H9 (cell line): ENCODE data around the gene ANKRD39. TPM values are rescaled to one million over a fixed set of nuclear protein-coding genes. Genes with fewer than 3 reads are reported as not detected.

Experiments
- DNase-seq: peaks from one replicate; pipeline ENCODE4 v3.0.0-alpha.2; 2017
- H2AFZ ChIP-seq: one replicate; pipeline ENCODE4 v1.6.1; 2013; ENCODE audit warnings: mild to moderate bottlenecking, low read length, control low read depth, moderate library complexity
- H2AK5ac ChIP-seq: 2 replicates; pipeline ENCODE4 v1.6.1; 2013; ENCODE audit warnings: low read length, control low read depth, mixed read lengths; ENCODE audit not compliant: insufficient read length
- H2BK120ac ChIP-seq: one replicate; pipeline ENCODE4 v1.6.1; 2013; ENCODE audit warnings: low read depth, mild to moderate bottlenecking, low read length, control low read depth, inconsistent platforms; ENCODE audit not compliant: poor library complexity, severe bottlenecking
- H2BK12ac ChIP-seq: 2 replicates; pipeline ENCODE4 v1.6.1; 2013; ENCODE audit warnings: low read length, control low read depth, mixed read lengths, low read depth; ENCODE audit not compliant: insufficient read length
- H2BK15ac ChIP-seq: 2 replicates; pipeline ENCODE4 v1.6.1; 2013; ENCODE audit warnings: low read depth, low read length, control low read depth
- H2BK20ac ChIP-seq: one replicate; pipeline ENCODE4 v1.6.1; 2013; ENCODE audit warnings: low read depth, mild to moderate bottlenecking, low read length, control low read depth, inconsistent platforms; ENCODE audit not compliant: poor library complexity, severe bottlenecking
- H2BK5ac ChIP-seq: 2 replicates; pipeline ENCODE4 v1.6.1; 2013; ENCODE audit warnings: low read length, control low read depth, mixed read lengths; ENCODE audit not compliant: insufficient read length
- H3K14ac ChIP-seq: 2 replicates; pipeline ENCODE4 v1.6.1; 2013; ENCODE audit warnings: low read length, control low read depth; ENCODE audit not compliant: insufficient read depth
- H3K18ac ChIP-seq: 2 replicates; pipeline ENCODE4 v1.6.1; 2013; ENCODE audit warnings: low read depth, mild to moderate bottlenecking, mixed read lengths, low read length, control low read depth; ENCODE audit not compliant: insufficient read length
- H3K23ac ChIP-seq: 2 replicates; pipeline ENCODE4 v1.6.1; 2013; ENCODE audit warnings: low read length, control low read depth, mixed read lengths, low read depth; ENCODE audit not compliant: insufficient read length
- H3K23me2 ChIP-seq: 2 replicates; pipeline ENCODE4 v1.6.1; 2013; ENCODE audit warnings: low read depth, mild to moderate bottlenecking, mixed read lengths, low read length, control low read depth; ENCODE audit not compliant: insufficient read length, poor library complexity, severe bottlenecking
- H3K27ac ChIP-seq: 2 replicates; pipeline ENCODE4 v1.5.1; 2013; ENCODE audit warnings: low read length, control low read depth, mixed read lengths, low read depth; ENCODE audit not compliant: insufficient read length
- H3K27me3 ChIP-seq: 2 replicates; pipeline ENCODE4 v1.6.1; 2013; ENCODE audit warnings: low read length, control low read depth, inconsistent platforms; ENCODE audit not compliant: insufficient read depth
- H3K4ac ChIP-seq: 2 replicates; pipeline ENCODE4 v1.6.1; 2013; ENCODE audit warnings: low read depth, mild to moderate bottlenecking, control low read depth, inconsistent platforms, low read length, moderate library complexity
- H3K4me1 ChIP-seq: 2 replicates; pipeline ENCODE4 v1.6.1; 2013; ENCODE audit warnings: low read length, control low read depth, inconsistent platforms; ENCODE audit not compliant: insufficient read depth
- H3K4me2 ChIP-seq: 2 replicates; pipeline ENCODE4 v1.6.1; 2013; ENCODE audit warnings: low read length, control low read depth, mixed read lengths; ENCODE audit not compliant: insufficient read length, insufficient read depth
- H3K56ac ChIP-seq: 2 replicates; pipeline ENCODE4 v1.6.1; 2013; ENCODE audit warnings: low read depth, mild to moderate bottlenecking, mixed read lengths, low read length, control low read depth; ENCODE audit not compliant: insufficient read length
- H3K79me1 ChIP-seq: 2 replicates; pipeline ENCODE4 v1.6.1; 2013; ENCODE audit warnings: low read depth, mild to moderate bottlenecking, moderate library complexity, low read length, control low read depth, inconsistent platforms; ENCODE audit not compliant: insufficient read depth, poor library complexity, severe bottlenecking
- H3K79me2 ChIP-seq: 2 replicates; pipeline ENCODE4 v1.6.1; 2013; ENCODE audit warnings: low read length, control low read depth, inconsistent platforms; ENCODE audit not compliant: insufficient read depth
- H3K9ac ChIP-seq: 2 replicates; pipeline ENCODE4 v1.6.1; 2013; ENCODE audit warnings: low read length, control low read depth, mixed read lengths; ENCODE audit not compliant: insufficient read length; ENCODE audit errors: extremely low read depth
- H3K9me3 ChIP-seq: one replicate; pipeline ENCODE4 v1.6.1; 2013; ENCODE audit warnings: low read depth, low read length, inconsistent platforms; ENCODE audit not compliant: control insufficient read depth
- H3T11ph ChIP-seq: one replicate; pipeline ENCODE4 v1.6.1; 2013; ENCODE audit warnings: mild to moderate bottlenecking, low read length, control low read depth, inconsistent platforms
- H4K20me1 ChIP-seq: one replicate; pipeline ENCODE4 v1.6.1; 2013; ENCODE audit not compliant: control insufficient read depth, insufficient read length, insufficient read depth
- H4K5ac ChIP-seq: 2 replicates; pipeline ENCODE4 v1.6.1; 2013; ENCODE audit warnings: low read depth, mild to moderate bottlenecking, mixed read lengths, low read length, control low read depth; ENCODE audit not compliant: insufficient read length
- H4K8ac ChIP-seq: replicated peaks from 2 replicates; pipeline ENCODE4 v1.6.1; 2013; ENCODE audit warnings: low read length, control low read depth, mixed read lengths, low read depth; ENCODE audit not compliant: insufficient read length
- H4K91ac ChIP-seq: 2 replicates; pipeline ENCODE4 v1.6.1; 2013; ENCODE audit warnings: low read depth, mild to moderate bottlenecking, moderate library complexity, mixed read lengths, low read length, control low read depth; ENCODE audit not compliant: insufficient read length
- H3K27ac Mint-ChIP-seq, 3 experiments: 2 replicates in 2 of 3; 3 replicates in 1 of 3; pipeline ENCODE4 v1.8.0; 2020 to 2021; ENCODE audit warnings: mixed read lengths in 3 of 3, mild to moderate bottlenecking in 1 of 3, moderate library complexity in 1 of 3
- H3K27me3 Mint-ChIP-seq: 2 replicates; pipeline ENCODE4 v1.8.0; 2021; ENCODE audit warnings: low read depth, mild to moderate bottlenecking, moderate library complexity, mixed read lengths
- H3K36me3 Mint-ChIP-seq, 3 experiments: 2 replicates in 2 of 3; 3 replicates in 1 of 3; pipeline ENCODE4 v1.8.0; 2020 to 2021; ENCODE audit warnings: low read depth in 3 of 3, mixed read lengths in 3 of 3; ENCODE audit not compliant: insufficient read depth in 1 of 3
- H3K4me1 Mint-ChIP-seq, 2 experiments: 2 replicates each; pipeline ENCODE4 v1.8.0; 2020; ENCODE audit warnings: mixed read lengths in 2 of 2
- H3K4me3 Mint-ChIP-seq, 2 experiments: 2 replicates in 1 of 2; 3 replicates in 1 of 2; pipeline ENCODE4 v1.8.0; 2020 to 2021; ENCODE audit warnings: mild to moderate bottlenecking in 2 of 2, mixed read lengths in 2 of 2, moderate library complexity in 1 of 2
- H3K9me3 Mint-ChIP-seq, 2 experiments: 2 replicates in 1 of 2; 3 replicates in 1 of 2; pipeline ENCODE4 v1.8.0; 2020; ENCODE audit warnings: mild to moderate bottlenecking in 2 of 2, mixed read lengths in 2 of 2, moderate library complexity in 1 of 2
- WGBS: extraction: QIAGEN DNeasy Blood & Tissue Kit; methylation state at CpG from one replicate; pipeline ENCODE4 v1.1.7; 2013; ENCODE audit warnings: missing lambda C conversion rate, low lambda C conversion rate, mixed read lengths; ENCODE audit not compliant: insufficient read length; ENCODE audit errors: extremely low coverage; 5-methylcytosine and 5-hydroxymethylcytosine counted together
- total RNA-seq: library from RNA; stranded (reverse); gene quantifications from 2 replicates; pipeline ENCODE4 v1.2.1, GENCODE V29; 2021
- TF ChIP-seq, protein P1 (sequence below): fragments of 200-600 bp; sonication (generic); conservative IDR thresholded peaks from 3 replicates; pipeline ENCODE4 v1.8.0; 2021; ENCODE audit warnings: antibody characterized with exemption, mild to moderate bottlenecking

ANKRD39 gene
- total RNA-seq, 1 experiment from 2014 or later: 13.0 TPM

DNA sequence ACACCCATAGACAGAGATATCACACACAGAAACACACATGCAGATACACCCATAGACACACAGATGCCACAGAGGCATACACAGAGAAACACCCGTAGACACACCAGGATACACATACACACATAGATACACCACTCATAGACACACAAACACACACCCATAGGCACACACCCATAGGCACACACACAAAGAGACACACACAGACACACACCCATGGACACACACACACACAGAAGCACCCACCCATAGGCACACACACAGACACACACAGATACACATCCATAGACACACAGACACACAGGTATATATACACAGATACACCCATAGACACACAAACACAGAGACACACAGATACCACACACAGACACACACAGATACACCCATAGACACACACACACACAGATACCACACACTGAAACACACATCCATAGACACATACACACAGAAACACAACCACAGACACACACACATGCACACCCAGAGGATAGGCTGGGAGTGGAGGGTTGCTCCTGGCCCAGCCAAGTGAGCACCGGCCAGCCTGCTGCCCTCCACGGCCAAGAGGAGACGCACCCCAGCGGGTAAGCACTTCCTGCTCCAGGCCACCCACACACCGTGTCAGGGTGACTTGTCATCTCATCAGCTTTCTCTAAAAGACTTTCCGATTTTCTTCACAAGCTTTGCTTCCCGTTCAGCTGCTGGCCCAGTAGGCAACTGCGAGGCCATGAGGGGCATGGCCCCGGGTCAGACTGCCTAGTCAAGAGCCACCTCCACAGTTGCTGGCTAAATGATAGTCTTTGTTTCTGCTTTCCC is 55.8 kb downstream of the ANKRD39 start:
- no peaks in the 10 kb centered on the region for H3K4me1 ChIP-seq
- no peak overlapping the region for H3K18ac ChIP-seq
- H3K27me3 Mint-ChIP-seq: no peaks in the 10 kb centered on the region
- H3K9me3 ChIP-seq: no peaks in the 10 kb centered on the region
- H3K79me1 ChIP-seq: no peaks in the 10 kb centered on the region
- H3K4me2 ChIP-seq: no peak overlapping the region
- DNase-seq: no peak
- no peaks in the 10 kb centered on the region for H4K20me1 ChIP-seq
- H3K23ac ChIP-seq: no peak overlapping the region
- no peak overlapping the region for H4K91ac ChIP-seq
- no peak overlapping the region for H3K56ac ChIP-seq
- no peak overlapping the region for H3K4ac ChIP-seq
- H2BK5ac ChIP-seq: no peak overlapping the region
- H2BK20ac ChIP-seq: no peak overlapping the region
- no peak overlapping the region for H3T11ph ChIP-seq
- H3K4me3 Mint-ChIP-seq: no peak overlapping the region
- no peak overlapping the region for H3K14ac ChIP-seq
- no peaks in the 10 kb centered on the region for H3K4me1 Mint-ChIP-seq
- no peak overlapping the region for H2AK5ac ChIP-seq
- H3K9ac ChIP-seq: no peak overlapping the region
- H3K23me2 ChIP-seq: no peaks in the 10 kb centered on the region
- H2BK15ac ChIP-seq: no peak overlapping the region
- H3K79me2 ChIP-seq: no peaks in the 10 kb centered on the region
- H2BK12ac ChIP-seq: no peak overlapping the region
- WGBS: no CpG with 5 or more reads among the region's 10 CpGs
- no peak overlapping the region for H2AFZ ChIP-seq
- no peak overlapping the region for H4K5ac ChIP-seq
- H3K36me3 Mint-ChIP-seq: peaks cover 5 to 15% (median 8%) of the 10 kb centered on the region in 3 experiments
- no peak overlapping the region for H3K27ac ChIP-seq
- no peak overlapping the region; a peak in 1 of 7 replicates for H3K27ac Mint-ChIP-seq
- peaks cover 0 to 4% of the 10 kb centered on the region in 2 experiments; a peak in 1 of 5 replicates for H3K9me3 Mint-ChIP-seq
- H2BK120ac ChIP-seq: no peak overlapping the region
- no peak overlapping the region for H4K8ac ChIP-seq
- H3K27me3 ChIP-seq: no peaks in the 10 kb centered on the region
- TF ChIP-seq, protein P1, sequence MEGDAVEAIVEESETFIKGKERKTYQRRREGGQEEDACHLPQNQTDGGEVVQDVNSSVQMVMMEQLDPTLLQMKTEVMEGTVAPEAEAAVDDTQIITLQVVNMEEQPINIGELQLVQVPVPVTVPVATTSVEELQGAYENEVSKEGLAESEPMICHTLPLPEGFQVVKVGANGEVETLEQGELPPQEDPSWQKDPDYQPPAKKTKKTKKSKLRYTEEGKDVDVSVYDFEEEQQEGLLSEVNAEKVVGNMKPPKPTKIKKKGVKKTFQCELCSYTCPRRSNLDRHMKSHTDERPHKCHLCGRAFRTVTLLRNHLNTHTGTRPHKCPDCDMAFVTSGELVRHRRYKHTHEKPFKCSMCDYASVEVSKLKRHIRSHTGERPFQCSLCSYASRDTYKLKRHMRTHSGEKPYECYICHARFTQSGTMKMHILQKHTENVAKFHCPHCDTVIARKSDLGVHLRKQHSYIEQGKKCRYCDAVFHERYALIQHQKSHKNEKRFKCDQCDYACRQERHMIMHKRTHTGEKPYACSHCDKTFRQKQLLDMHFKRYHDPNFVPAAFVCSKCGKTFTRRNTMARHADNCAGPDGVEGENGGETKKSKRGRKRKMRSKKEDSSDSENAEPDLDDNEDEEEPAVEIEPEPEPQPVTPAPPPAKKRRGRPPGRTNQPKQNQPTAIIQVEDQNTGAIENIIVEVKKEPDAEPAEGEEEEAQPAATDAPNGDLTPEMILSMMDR: no peak
